ENCODE measurements around the gene PSG2.
"Not testable (repeated sequence)": the region's sequence is repeated elsewhere in the genome, so short reads cannot be mapped to it uniquely, and the experiment has no call there.

The PSG2 gene

GRCh38 chr19:43062418-43062817 lies 20.1 kb downstream of the PSG2 start:
- DNase-seq = not testable (repeated sequence)

GRCh38 chr19:43061326-43061725 lies 21.2 kb downstream of the PSG2 start:
- DNase-seq = not testable (repeated sequence)

DNA sequence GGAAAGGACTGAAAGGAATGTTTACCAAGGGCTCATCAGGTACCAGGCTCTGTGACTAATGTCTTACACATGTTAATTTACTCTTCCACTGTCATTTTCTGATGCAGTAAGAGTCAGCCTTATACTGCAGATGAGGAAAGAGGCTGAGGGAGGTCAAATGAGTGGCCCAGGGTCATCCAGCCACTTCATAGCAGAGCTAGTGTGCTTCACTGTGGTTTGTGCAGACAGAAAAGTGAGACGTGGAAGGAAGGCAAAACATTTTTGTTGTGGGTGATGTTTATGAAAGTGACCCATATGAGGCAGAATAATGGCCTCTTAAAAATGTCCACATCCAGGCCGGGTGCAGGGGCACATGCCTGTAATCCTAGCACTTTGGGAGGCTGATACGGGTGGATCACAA lies 22.2 kb downstream of the PSG2 start:
- not testable (repeated sequence) for DNase-seq

DNA sequence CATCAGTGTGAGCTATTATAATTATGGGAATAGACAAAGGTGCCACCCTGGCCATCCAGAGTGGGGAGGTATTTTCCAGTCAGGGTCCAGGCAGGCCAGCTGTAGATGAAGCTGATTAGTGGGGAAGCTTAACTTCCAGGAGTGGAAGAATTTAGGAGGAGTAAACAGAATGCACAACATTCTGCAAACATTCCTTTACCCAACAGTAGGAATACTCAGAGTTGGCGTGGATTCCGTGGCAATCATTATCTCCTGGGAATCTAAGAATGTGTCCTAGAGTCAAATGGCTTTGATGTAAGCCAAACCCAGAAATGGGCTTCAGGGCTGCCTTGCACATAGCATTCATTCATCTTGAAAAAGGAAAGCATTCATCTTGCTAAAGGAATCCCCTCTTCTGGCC lies 23.0 kb downstream of the PSG2 start:
- DNase-seq = not testable (repeated sequence)

DNA sequence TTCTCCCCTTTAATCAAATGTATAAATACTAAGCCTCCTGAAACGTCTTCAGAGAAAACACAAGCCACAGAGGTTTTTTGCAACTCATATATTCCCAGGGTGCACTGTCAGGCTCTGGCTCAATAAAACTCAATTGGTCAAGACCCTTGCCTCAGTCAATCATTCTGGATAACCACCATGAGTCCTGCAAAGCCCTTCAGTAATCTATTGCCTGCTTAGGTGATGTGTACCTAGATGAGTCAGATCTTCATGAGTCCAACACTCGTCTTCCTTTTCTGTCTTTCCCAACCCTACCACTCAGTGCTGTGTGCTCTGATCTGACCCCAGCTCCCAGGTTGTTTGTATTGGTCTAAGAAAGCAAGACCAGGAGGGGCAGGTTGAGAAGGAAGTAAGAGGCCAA lies 24.1 kb downstream of the PSG2 start:
- not testable (repeated sequence) for DNase-seq

DNA sequence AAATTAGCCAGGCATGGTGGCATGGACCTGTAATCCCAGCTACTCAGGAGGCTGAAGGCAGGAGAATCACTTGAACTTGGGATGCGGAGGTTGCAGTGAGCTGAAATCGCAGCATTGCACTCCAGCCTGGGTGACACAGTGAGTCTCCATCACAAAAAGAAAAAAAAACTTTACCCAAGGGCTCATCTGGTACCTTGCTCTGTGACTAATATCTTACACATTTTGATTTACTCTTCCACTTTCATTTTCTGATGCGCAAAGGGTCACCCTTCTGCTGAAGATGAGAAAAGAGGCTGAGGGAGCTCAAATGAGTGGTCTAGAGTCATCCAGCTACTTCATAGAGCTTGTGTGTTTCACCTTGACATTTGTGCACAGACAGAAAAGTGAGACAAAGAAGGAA lies 34.5 kb downstream of the PSG2 start:
- DNase-seq = not testable (repeated sequence)

- not testable (repeated sequence) for DNase-seq
These were observed 35.9 kb downstream of the PSG2 start for GRCh38 chr19:43046578-43046977.

GRCh38 chr19:43043492-43044180 lies 38.9 kb downstream of the PSG2 start:
- DNase-seq = not testable (repeated sequence)

- peak in 1 of 2 experiments; percentile 13 for DNase-seq
These were observed 50.9 kb downstream of the PSG2 start for GRCh38 chr19:43031645-43032044.

DNA sequence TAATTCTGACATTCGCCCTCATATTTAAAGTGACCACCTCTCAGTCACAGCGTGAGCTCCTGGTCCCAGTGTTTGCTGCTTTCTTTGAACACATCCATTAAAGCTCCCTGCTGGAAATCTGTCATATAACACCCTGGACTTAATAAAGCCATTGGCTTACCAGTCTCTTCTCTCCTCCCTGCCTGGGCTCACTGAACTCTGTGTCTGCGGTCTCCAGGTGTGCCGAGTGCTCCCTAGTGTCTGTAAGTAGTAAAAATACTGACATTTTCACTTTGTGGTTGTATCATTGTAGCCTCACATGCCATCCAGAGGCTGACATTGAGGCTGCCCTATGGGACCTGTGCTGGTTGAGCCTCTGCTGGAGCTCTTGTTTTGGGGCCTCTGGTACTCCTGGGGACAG lies 53.6 kb downstream of the PSG2 start:
- DNase-seq = no peak

DNA sequence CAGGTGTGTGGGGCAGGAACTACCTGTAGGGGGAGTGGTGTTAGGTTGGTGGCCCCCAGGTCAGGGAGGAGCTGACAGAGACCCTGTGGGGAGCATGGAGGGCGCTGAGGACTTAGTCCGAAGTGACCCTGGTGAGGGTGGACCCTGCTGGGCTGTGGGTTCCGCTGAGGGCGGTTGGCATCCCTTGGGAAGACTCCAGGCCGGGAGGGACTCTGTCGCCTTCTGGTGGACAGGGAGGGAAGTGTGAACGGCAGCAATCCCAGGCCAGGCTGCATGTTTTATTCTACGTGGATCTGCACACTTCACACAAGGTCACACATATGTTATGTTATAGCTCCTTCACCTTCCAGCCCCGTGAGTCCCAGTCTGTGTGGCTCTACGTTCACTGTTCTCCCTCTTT lies 54.5 kb downstream of the PSG2 start:
- DNase-seq = not testable (repeated sequence)

GRCh38 chr19:43027061-43027460 lies 55.4 kb downstream of the PSG2 start:
- not testable (repeated sequence) for DNase-seq

GRCh38 chr19:43026369-43026768 lies 56.1 kb downstream of the PSG2 start, which contains the start of gene PSG11:
TSS of gene PSG11 (minus strand) at chr19:43026469. CDS start at chr19:43026372, 97 bp downstream.
- not testable (repeated sequence) for DNase-seq

DNA sequence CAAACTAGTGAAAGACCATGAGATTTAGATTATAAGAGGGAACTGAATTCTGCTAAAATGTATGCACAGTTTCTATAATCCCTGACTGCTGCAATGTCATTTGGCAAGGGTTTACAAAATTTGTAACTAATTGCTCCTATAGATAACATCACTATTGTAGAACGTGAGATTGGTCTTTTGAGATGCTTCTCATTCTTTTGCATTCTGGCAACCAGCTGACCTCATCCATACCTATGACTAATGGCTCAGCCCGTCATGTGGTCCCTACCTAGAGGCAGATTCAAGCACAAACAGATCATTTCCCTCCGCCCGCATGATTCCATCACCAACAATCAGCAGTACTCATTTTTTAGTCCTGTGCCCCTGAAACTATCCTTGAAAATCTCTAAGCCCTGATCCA lies 60.4 kb downstream of the PSG2 start:
- DNase-seq = peak; percentile 20 to 39

GRCh38 chr19:43021629-43022028 lies 60.9 kb downstream of the PSG2 start:
- DNase-seq = peak; percentile 26 to 46

DNA sequence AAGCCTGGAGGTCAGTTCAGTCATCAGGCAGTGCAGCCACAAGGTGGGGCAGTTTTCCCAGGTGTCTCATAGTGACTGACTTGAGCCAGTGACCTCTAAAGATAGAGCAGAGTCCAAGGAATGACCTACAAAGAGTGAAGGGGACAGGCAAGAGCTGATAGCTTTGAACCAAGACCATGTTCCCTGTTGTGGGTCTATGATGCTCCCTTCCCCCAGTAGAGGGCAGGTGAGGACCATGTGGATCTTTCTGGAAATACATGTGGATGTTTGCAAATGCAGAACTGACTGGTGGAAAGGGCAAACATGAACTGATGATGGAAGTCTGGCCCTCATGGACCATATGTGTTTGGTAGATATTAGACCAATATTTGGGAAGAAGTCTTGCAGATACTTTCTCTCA lies 62.9 kb downstream of the PSG2 start:
- not testable (repeated sequence) for DNase-seq

Measured in SW 1271 (cell line).